WTC11 (cell line): ENCODE data around the gene ANTKMT. TPM values are rescaled to one million over a fixed set of nuclear protein-coding genes. Genes with fewer than 3 reads are reported as not detected.
A peak's percentile ranks its signal among the peaks of the same experiment; 100 is the strongest.

Experiments
- ATAC-seq: fragments of 200-7000 bp; cut with Tn5 transposase; 2 replicates; pipeline ENCODE4 v1.10.0; 2021; ENCODE audit warnings: mild to moderate bottlenecking, moderate library complexity
- CTCF ChIA-PET: fragments of 300-600 bp; sonication (Branson Sonifier 250); formaldehyde crosslinking; loops from one replicate; lab custom pipeline; 2021; ENCODE audit warnings: antibody characterized with exemption; lab: Charles Lee
- POLR2A ChIA-PET: fragments of 350-600 bp; sonication (Branson Sonifier 250); formaldehyde crosslinking; loops from one replicate; lab custom pipeline; 2021; ENCODE audit warnings: antibody characterized with exemption; lab: Charles Lee
- DNase-seq: peaks from one replicate; pipeline ENCODE4 v3.0.0; 2021; ENCODE audit warnings: low spot score
- H3K27ac Mint-ChIP-seq: 2 replicates; pipeline ENCODE4 v1.8.0; 2021; ENCODE audit warnings: mixed read lengths
- H3K27me3 Mint-ChIP-seq: 2 replicates; pipeline ENCODE4 v1.8.0; 2021; ENCODE audit warnings: low read depth, mild to moderate bottlenecking, moderate library complexity, mixed read lengths
- H3K36me3 Mint-ChIP-seq: 2 replicates; pipeline ENCODE4 v1.8.0; 2021; ENCODE audit warnings: mixed read lengths
- H3K4me1 Mint-ChIP-seq: 2 replicates; pipeline ENCODE4 v1.8.0; 2022; ENCODE audit warnings: mixed read lengths
- H3K4me3 Mint-ChIP-seq: 2 replicates; pipeline ENCODE4 v1.8.0; 2021; ENCODE audit warnings: mild to moderate bottlenecking, moderate library complexity, mixed read lengths
- H3K9me3 Mint-ChIP-seq: 2 replicates; pipeline ENCODE4 v1.8.0; 2021; ENCODE audit warnings: mixed read lengths
- AFF4 ChIP-seq: sonication (generic); formaldehyde crosslinking; IDR thresholded peaks from 2 replicates; pipeline ENCODE4 v1.8.1; 2023; ENCODE audit warnings: mild to moderate bottlenecking, missing genetic modification reagents, borderline replicate concordance
- CREM ChIP-seq: sonication (generic); formaldehyde crosslinking; IDR thresholded peaks from 2 replicates; pipeline ENCODE4 v1.8.1; 2022; ENCODE audit warnings: mild to moderate bottlenecking, missing genetic modification reagents, moderate library complexity
- ETV6 ChIP-seq: sonication (generic); formaldehyde crosslinking; IDR thresholded peaks from 2 replicates; pipeline ENCODE4 v1.8.1; 2022; ENCODE audit warnings: mild to moderate bottlenecking, missing genetic modification reagents
- FOXP1 ChIP-seq: sonication (generic); formaldehyde crosslinking; IDR thresholded peaks from 2 replicates; pipeline ENCODE4 v1.8.0; 2022; ENCODE audit warnings: missing genetic modification reagents, mild to moderate bottlenecking, moderate library complexity, borderline replicate concordance
- HMGA2 ChIP-seq: fragments of 250-450 bp; sonication (Bioruptor Pico); IDR thresholded peaks from 2 replicates; pipeline ENCODE4 v1.4.0; 2021; ENCODE audit warnings: mild to moderate bottlenecking, moderate library complexity
- HMGXB4 ChIP-seq: sonication (generic); formaldehyde crosslinking; IDR thresholded peaks from 2 replicates; pipeline ENCODE4 v1.8.1; 2023; ENCODE audit warnings: mild to moderate bottlenecking, moderate library complexity, missing genetic modification reagents
- JAZF1 ChIP-seq: fragments of 250-450 bp; sonication (Bioruptor Pico); IDR thresholded peaks from 2 replicates; pipeline ENCODE4 v1.9.0; 2021; ENCODE audit warnings: moderate library complexity, mild to moderate bottlenecking, inconsistent platforms
- NFATC4 ChIP-seq: fragments of 250-450 bp; sonication (Bioruptor Pico); IDR thresholded peaks from 2 replicates; pipeline ENCODE4 v1.9.0; 2021; ENCODE audit warnings: mild to moderate bottlenecking
- NFYB ChIP-seq: sonication (generic); formaldehyde crosslinking; conservative IDR thresholded peaks from 2 replicates; pipeline ENCODE4 v1.8.0; 2022; ENCODE audit warnings: low read depth, missing genetic modification reagents
- OVOL2 ChIP-seq: fragments of 250-450 bp; sonication (Bioruptor Pico); IDR thresholded peaks from 2 replicates; pipeline ENCODE4 v1.9.0; 2021; ENCODE audit warnings: mild to moderate bottlenecking, borderline replicate concordance
- PRRX2 ChIP-seq: fragments of 250-450 bp; sonication (Bioruptor Pico); IDR thresholded peaks from 2 replicates; pipeline ENCODE4 v1.8.0; 2021; ENCODE audit warnings: mild to moderate bottlenecking
- USF2 ChIP-seq: sonication (generic); formaldehyde crosslinking; IDR thresholded peaks from 2 replicates; pipeline ENCODE4 v1.8.1; 2023; ENCODE audit warnings: mild to moderate bottlenecking, missing genetic modification reagents, moderate library complexity
- ZNF121 ChIP-seq: sonication (generic); formaldehyde crosslinking; IDR thresholded peaks from 2 replicates; pipeline ENCODE4 v1.8.0; 2023; ENCODE audit warnings: missing genetic modification reagents
- ZNF138 ChIP-seq: sonication (generic); formaldehyde crosslinking; conservative IDR thresholded peaks from 2 replicates; pipeline ENCODE4 v1.8.1; 2022; ENCODE audit warnings: mild to moderate bottlenecking, moderate library complexity, missing genetic modification reagents
- ZNF232 ChIP-seq: sonication (generic); formaldehyde crosslinking; IDR thresholded peaks from 2 replicates; pipeline ENCODE4 v1.8.0; 2022; ENCODE audit warnings: mild to moderate bottlenecking, missing genetic modification reagents
- ZNF396 ChIP-seq: fragments of 250-450 bp; sonication (Bioruptor Pico); IDR thresholded peaks from 2 replicates; pipeline ENCODE4 v1.8.0; 2021; ENCODE audit warnings: mild to moderate bottlenecking, moderate library complexity, borderline replicate concordance
- ZNF425 ChIP-seq: fragments of 250-450 bp; sonication (Bioruptor Pico); conservative IDR thresholded peaks from 2 replicates; pipeline ENCODE4 v1.9.0; 2021; ENCODE audit warnings: mild to moderate bottlenecking
- ZSCAN18 ChIP-seq: fragments of 250-450 bp; sonication (Bioruptor Pico); IDR thresholded peaks from 2 replicates; pipeline ENCODE4 v2.1.2; 2022; ENCODE audit warnings: mild to moderate bottlenecking, moderate library complexity
- total RNA-seq: library from RNA; stranded (reverse); gene quantifications from 3 replicates; pipeline ENCODE4 v1.2.3, GENCODE V29; 2021

The ANTKMT gene
- total RNA-seq, 1 experiment from 2014 or later: 40.6 TPM

GRCh38 chr16:725041-725376, 4.1 kb downstream of the ANTKMT start:
- Mint-ChIP-seq H3K27me3 (peaks cover 2% of the 10 kb centered on the region; the same call in 1 of the 2 replicates), H3K4me1 (peaks cover 2% of the 10 kb centered on the region), H3K27ac (no peak overlapping the region), H3K4me3 (no peak overlapping the region), H3K9me3 (no peaks in the 10 kb centered on the region), H3K36me3 (no peaks in the 10 kb centered on the region; the same call in 1 of the 2 replicates)
- ChIA-PET POLR2A (interaction anchor here (0.6 to 1.1 kb wide), 2 partner anchors 9 to 14 kb away, joined by 3 to 5 read pairs; no protein-coding TSS in a partner anchor), CTCF (interaction anchor here (1.8 to 6.9 kb wide), 2 partner anchors 11 to 15 kb away, joined by 8 to 90 read pairs; partner anchors contain the start of genes CIAO3 and METRN)
- no peak for ATAC-seq
- no peak for DNase-seq
- no peak for TF ChIP-seq ZNF396 (CRISPR knock-in tag)
- no peak for TF ChIP-seq ETV6 (CRISPR knock-in tag)
- TF ChIP-seq JAZF1: no peak
- no peak for TF ChIP-seq NFATC4 (CRISPR knock-in tag)
- no peak for TF ChIP-seq ZNF425
- no peak for TF ChIP-seq OVOL2 (CRISPR knock-in tag)
- TF ChIP-seq ZNF232 (CRISPR knock-in tag): no peak

GRCh38 chr16:725463-726187, 4.7 kb downstream of the ANTKMT start:
- DNase-seq: no peak
- no peak for ATAC-seq
- TF ChIP-seq FOXP1 (CRISPR knock-in tag): no peak
- TF ChIP-seq ZNF138 (CRISPR knock-in tag): 0 out of 2 replicates have a peak, but pooled peaks have one; percentile 45
- ChIA-PET POLR2A (interaction anchor here (1.1 kb wide), 1 partner anchor 9 kb away, joined by 5 read pairs; no protein-coding TSS in a partner anchor), CTCF (interaction anchor here (1.0 to 6.9 kb wide), 8 partner anchors 11 to 65 kb away, joined by 3 to 90 read pairs (median 5); partner anchors contain the start of genes CHTF18, CIAO3, METRN and RPUSD1)
- no peaks in the 10 kb centered on the region; the same call in 1 of the 2 replicates for H3K36me3 Mint-ChIP-seq
- H3K4me1 Mint-ChIP-seq: no peaks in the 10 kb centered on the region
- H3K9me3 Mint-ChIP-seq: no peaks in the 10 kb centered on the region
- H3K27ac Mint-ChIP-seq: no peak overlapping the region
- H3K27me3 Mint-ChIP-seq: peaks cover 2% of the 10 kb centered on the region; the same call in 1 of the 2 replicates
- H3K4me3 Mint-ChIP-seq: peak overlapping the region; percentile 69; the same call in 1 of the 2 replicates

- ATAC-seq (no peak), DNase-seq (no peak)
- Mint-ChIP-seq H3K9me3 (no peaks in the 10 kb centered on the region), H3K27ac (no peak overlapping the region), H3K36me3 (no peaks in the 10 kb centered on the region; the same call in 1 of the 2 replicates), H3K4me3 (peak overlapping the region; percentile 69), H3K4me1 (no peaks in the 10 kb centered on the region), H3K27me3 (peaks cover 2% of the 10 kb centered on the region; the same call in 1 of the 2 replicates)
- POLR2A ChIA-PET: interaction anchor here (1.1 kb wide), 1 partner anchor 10 kb away, joined by 5 read pairs; no protein-coding TSS in a partner anchor
- CTCF ChIA-PET: interaction anchor here (0.7 to 6.9 kb wide), 9 partner anchors 10 to 66 kb away, joined by 3 to 90 read pairs (median 5); partner anchors contain the start of genes CHTF18, CIAO3, METRN and RPUSD1
- no peak for TF ChIP-seq ZNF425
- no peak for TF ChIP-seq ZNF396 (CRISPR knock-in tag)
- TF ChIP-seq NFYB (CRISPR knock-in tag): no peak
- TF ChIP-seq PRRX2 (CRISPR knock-in tag): no peak
- TF ChIP-seq ZNF121 (CRISPR knock-in tag): no peak
- no peak for TF ChIP-seq HMGA2 (CRISPR knock-in tag)
- no peak for TF ChIP-seq CREM (CRISPR knock-in tag)
- TF ChIP-seq OVOL2 (CRISPR knock-in tag): no peak
- TF ChIP-seq HMGXB4 (CRISPR knock-in tag): no peak
- TF ChIP-seq AFF4 (CRISPR knock-in tag): no peak
- no peak for TF ChIP-seq USF2 (CRISPR knock-in tag)
- TF ChIP-seq ZSCAN18: no peak
Observed at GRCh38 chr16:726188-726437, 5.2 kb downstream of the ANTKMT start.
